ENCODE results near the gene SLC2A13. TPM values are rescaled to one million over a fixed set of nuclear protein-coding genes. Genes with fewer than 3 reads are reported as not detected.
"Not testable (repeated sequence)": the region's sequence is repeated elsewhere in the genome, so short reads cannot be mapped to it uniquely, and the experiment has no call there.

The SLC2A13 gene
- total RNA-seq, 2 experiments from 2014 or later = 2.0 to 2.1 TPM

DNA sequence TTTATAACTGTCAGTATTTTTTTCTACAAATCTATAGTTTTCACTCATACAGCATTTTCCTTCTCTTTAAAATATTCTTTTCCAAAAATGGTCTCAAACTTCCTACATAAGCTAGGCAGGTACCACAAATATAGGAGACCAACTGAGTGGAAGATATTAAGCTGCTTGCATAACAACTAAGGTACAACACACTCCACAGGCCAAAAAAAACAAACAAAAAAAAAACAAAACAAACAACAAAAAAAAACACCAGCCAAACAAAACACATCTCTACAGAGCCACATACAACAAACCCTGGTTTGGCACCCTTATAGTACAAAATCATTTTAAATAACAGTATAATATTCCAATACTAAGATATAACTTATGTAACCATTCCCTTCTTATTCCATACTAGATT, 50.1 kb downstream of the SLC2A13 start:
- H3K9me3 Mint-ChIP-seq = no peaks in the 10 kb centered on the region
- DNase-seq = no peak
- H3K27ac Mint-ChIP-seq = no peak overlapping the region
- intact Hi-C loops (cut with micrococcal nuclease) = no loop called here
- H3K4me3 Mint-ChIP-seq = no peak overlapping the region
- CTCF ChIA-PET = no interaction called here
- no peaks in the 10 kb centered on the region for H3K36me3 Mint-ChIP-seq (ENCODE audit: low read depth)
- H3K27me3 Mint-ChIP-seq (ENCODE audit: low read depth) = no peaks in the 10 kb centered on the region
- no peaks in the 10 kb centered on the region for H3K4me1 Mint-ChIP-seq (ENCODE audit: low read depth)

DNA sequence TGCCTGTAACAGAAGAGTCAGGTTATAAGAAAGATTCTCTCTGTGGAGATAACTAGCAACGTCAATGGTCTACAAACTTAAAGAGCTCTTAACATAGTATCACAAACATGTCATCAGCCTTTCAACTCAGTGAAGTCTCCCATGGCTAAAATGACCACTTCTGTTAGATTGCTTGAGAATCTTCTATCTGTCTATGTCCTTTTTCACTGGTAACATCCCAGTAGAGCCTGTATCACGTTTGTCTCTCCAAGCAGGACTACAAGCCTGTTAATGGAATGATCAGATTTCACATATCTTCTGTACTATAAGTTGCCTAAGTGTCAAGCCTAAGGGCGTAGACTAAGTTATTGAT, 50.7 kb downstream of the SLC2A13 start:
- Mint-ChIP-seq H3K27me3 (ENCODE audit: low read depth) (no peaks in the 10 kb centered on the region), H3K4me3 (no peak overlapping the region), H3K4me1 (ENCODE audit: low read depth) (no peaks in the 10 kb centered on the region), H3K9me3 (no peaks in the 10 kb centered on the region), H3K36me3 (ENCODE audit: low read depth) (no peaks in the 10 kb centered on the region), H3K27ac (no peak overlapping the region)
- intact Hi-C loops (cut with micrococcal nuclease) = no loop called here
- CTCF ChIA-PET = no interaction called here
- no peak for DNase-seq

DNA sequence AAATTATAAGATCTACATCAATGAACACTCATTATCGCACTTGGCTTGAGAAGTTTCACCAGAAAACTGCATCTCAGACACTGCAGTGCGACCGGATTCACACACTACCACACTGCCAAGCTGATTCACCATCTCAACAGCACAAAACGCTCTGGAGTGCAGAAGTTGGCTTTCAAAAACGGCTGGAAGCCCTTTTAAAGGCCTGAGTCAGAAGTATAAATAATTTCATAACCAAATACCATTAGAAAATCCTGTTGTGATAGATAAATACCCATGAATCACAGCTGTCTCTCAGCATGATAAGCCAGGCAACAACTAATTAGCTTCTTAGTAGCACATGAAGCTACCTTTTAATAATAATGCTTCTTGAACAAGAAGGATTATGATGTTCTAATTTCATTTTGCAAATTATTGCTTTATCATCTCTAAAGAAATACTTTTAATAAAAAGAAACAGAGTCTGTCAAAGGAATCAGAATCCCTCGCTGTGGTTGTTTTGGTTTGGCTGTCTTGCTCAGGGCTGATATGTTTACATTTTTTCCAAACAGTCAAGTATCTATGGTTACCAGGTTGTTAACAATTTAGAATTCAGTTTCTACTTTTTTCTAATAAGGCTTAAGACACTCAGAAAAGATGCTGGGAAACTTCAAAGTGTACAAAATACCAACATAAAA, 51.2 kb downstream of the SLC2A13 start:
- Mint-ChIP-seq H3K9me3 (no peaks in the 10 kb centered on the region), H3K4me1 (ENCODE audit: low read depth) (no peaks in the 10 kb centered on the region), H3K36me3 (ENCODE audit: low read depth) (no peaks in the 10 kb centered on the region), H3K4me3 (no peak overlapping the region), H3K27me3 (ENCODE audit: low read depth) (no peaks in the 10 kb centered on the region), H3K27ac (no peak overlapping the region)
- CTCF ChIA-PET = interaction anchor here (0.8 kb wide), 1 partner anchor 42 kb away, joined by 3 read pairs; no protein-coding TSS in a partner anchor
- intact Hi-C loops (cut with micrococcal nuclease) = no loop called here
- DNase-seq = no peak

DNA sequence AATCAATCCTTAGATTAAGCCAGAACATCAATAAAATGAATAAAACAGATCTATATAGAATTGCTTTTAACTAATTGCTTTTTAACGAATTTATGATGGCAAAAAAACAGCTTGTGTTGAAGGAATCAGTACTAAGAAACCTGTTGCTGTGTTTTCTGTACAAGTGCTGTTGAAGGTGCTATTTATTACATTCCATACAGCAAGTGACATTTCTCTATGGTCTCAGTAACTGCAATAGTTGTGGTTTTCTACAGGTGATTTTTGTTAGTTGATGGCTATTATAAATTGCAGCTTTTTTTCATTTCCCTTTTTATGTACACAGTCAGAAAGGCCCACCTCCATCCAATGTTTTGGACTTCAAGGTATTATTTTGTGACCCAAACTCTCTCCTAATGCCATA, 56.6 kb downstream of the SLC2A13 start:
- intact Hi-C loops (cut with micrococcal nuclease) = no loop called here
- no peak overlapping the region for H3K27ac Mint-ChIP-seq
- no peak overlapping the region for H3K4me3 Mint-ChIP-seq
- CTCF ChIA-PET = no interaction called here
- no peaks in the 10 kb centered on the region for H3K4me1 Mint-ChIP-seq (ENCODE audit: low read depth)
- no peak for DNase-seq
- H3K9me3 Mint-ChIP-seq = no peaks in the 10 kb centered on the region
- H3K27me3 Mint-ChIP-seq (ENCODE audit: low read depth) = no peaks in the 10 kb centered on the region
- no peaks in the 10 kb centered on the region for H3K36me3 Mint-ChIP-seq (ENCODE audit: low read depth)

DNA sequence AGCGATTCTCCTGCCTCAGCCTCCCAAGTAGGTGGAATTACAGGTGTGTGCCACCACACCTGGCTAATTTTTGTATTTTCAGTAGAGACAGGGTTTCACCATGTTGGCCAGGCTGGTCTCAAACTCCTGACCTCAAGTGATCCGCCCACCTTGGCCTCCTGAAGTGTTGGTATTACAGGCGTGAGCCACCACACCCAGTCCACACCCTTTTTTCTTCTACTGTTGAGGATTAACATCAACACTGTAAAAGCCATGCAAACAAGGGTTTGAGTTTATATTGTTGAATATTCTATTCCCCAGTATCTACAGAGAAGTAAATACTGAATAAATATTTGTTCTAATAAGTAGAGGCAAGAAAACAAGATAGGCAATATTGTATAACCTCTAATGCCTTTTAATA, 58.9 kb downstream of the SLC2A13 start:
- H3K27ac Mint-ChIP-seq; H3K9me3 Mint-ChIP-seq; intact Hi-C loops (cut with micrococcal nuclease); H3K4me1 Mint-ChIP-seq (ENCODE audit: low read depth); DNase-seq; H3K27me3 Mint-ChIP-seq (ENCODE audit: low read depth); CTCF ChIA-PET; H3K4me3 Mint-ChIP-seq; H3K36me3 Mint-ChIP-seq (ENCODE audit: low read depth): not testable (repeated sequence)

DNA sequence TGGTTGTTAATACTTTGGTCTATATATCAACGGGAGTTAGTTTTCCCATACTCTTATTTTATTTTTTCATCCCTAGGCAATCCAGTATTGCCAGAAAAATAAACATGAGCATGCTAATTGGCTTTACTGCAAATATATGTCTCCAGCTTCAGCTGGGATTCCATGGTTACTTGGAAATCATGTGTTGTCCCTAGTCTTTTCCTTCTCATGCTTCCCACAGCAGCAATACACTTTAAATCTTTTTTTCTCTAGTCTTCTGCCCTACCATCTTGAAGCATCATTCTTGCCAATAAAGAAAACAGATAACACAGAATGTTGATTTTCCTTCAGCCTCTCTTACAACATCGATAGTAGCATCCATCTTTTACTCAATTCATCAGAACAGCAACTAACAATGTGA, 60.2 kb downstream of the SLC2A13 start:
- Mint-ChIP-seq H3K4me1 (ENCODE audit: low read depth) (no peaks in the 10 kb centered on the region), H3K27ac (no peak overlapping the region), H3K36me3 (ENCODE audit: low read depth) (no peaks in the 10 kb centered on the region), H3K9me3 (no peaks in the 10 kb centered on the region), H3K4me3 (no peak overlapping the region), H3K27me3 (ENCODE audit: low read depth) (no peaks in the 10 kb centered on the region)
- no peak for DNase-seq
- intact Hi-C loops (cut with micrococcal nuclease) = no loop called here
- CTCF ChIA-PET = no interaction called here

DNA sequence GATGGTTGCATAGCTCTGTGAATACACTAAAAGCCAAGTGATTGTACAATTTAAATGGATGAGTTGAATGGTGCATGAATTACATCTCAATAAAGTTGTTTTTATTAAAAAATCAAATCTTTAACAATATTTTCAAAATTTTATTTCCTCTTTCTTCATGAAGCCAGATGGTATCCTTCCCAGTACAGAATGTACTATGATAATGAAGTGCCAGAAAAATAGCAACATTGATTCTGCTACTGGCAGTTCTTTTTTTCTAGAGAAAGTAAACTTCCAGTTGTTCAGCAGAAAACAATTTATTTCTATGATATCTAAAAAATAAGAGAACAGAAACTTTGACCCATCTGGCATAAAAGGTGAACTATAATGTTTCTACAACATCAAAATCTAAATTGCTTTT, 61.5 kb downstream of the SLC2A13 start:
- intact Hi-C loops (cut with micrococcal nuclease) = no loop called here
- CTCF ChIA-PET = no interaction called here
- no peaks in the 10 kb centered on the region for H3K9me3 Mint-ChIP-seq
- DNase-seq = no peak
- no peaks in the 10 kb centered on the region for H3K36me3 Mint-ChIP-seq (ENCODE audit: low read depth)
- H3K27me3 Mint-ChIP-seq (ENCODE audit: low read depth) = no peaks in the 10 kb centered on the region
- H3K4me3 Mint-ChIP-seq = no peak overlapping the region
- no peaks in the 10 kb centered on the region for H3K4me1 Mint-ChIP-seq (ENCODE audit: low read depth)
- H3K27ac Mint-ChIP-seq = no peak overlapping the region

DNA sequence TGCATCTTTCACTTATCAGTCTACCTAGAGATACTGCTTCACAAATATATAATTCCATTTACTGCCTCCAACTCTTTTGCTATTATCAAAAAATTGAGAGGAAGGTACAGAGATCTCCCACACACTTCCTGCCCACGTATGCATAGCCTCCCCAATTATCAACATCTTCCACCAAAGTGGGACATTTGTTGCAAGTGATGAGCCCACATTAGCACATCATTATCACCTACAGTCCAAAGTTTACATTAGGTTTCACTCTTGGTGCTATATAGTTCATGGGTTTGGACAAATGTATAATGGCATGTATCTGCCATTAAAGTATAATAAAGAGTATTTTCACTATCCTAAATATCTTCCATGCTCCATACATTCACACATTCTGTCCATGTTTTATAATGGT, 66.3 kb downstream of the SLC2A13 start:
- no peaks in the 10 kb centered on the region for H3K36me3 Mint-ChIP-seq (ENCODE audit: low read depth)

DNA sequence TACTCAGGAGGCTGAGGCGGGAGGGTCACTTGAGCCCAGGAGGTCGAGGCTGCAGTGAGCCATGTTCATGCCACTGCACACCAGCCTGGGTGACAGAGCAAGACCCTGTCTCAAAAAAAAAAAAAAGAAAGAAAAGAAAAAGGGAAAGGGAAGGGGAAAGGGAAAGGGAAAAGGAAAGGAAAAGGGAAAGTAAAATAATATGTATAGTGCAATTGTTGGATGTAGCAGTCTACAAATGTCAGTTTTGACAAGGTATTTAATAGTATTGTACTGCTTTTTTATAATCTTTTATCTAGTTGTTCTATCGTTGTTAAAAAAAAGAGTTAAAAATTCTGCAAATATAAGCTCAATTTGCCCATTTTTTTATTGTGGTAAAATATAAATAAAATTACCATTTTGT, 67.3 kb downstream of the SLC2A13 start:
- no peaks in the 10 kb centered on the region for H3K27me3 Mint-ChIP-seq (ENCODE audit: low read depth)

More for the DNA sequence above, 66.3 kb downstream of the SLC2A13 start:
- CTCF ChIA-PET = interaction anchor here (0.5 kb wide), 1 partner anchor 63 kb away, joined by 3 read pairs; no protein-coding TSS in a partner anchor
- no peak for DNase-seq
- no peaks in the 10 kb centered on the region for H3K9me3 Mint-ChIP-seq
- H3K27ac Mint-ChIP-seq = no peak overlapping the region
- no peak overlapping the region for H3K4me3 Mint-ChIP-seq
- H3K4me1 Mint-ChIP-seq (ENCODE audit: low read depth) = no peaks in the 10 kb centered on the region
- intact Hi-C loops (cut with micrococcal nuclease) = no loop called here
- H3K27me3 Mint-ChIP-seq (ENCODE audit: low read depth) = no peaks in the 10 kb centered on the region

DNA sequence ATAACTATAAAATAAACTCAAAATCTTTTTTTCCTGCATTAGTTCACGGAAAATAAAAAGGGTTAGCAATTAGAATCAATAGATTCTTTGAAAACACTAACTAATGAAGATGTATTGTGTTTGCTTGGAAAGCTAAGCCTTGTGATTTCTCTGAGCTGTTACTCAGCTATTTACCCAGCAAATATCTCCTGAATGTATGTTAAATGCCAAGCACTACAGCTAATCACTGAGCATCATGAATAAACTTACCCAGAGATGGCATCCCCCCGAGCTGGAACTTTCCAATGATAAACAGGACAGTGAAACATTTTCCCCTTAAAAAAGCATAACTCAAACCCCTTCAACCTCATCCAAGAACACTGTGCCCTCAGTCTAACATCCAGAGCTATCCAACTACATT, 71.2 kb downstream of the SLC2A13 start:
- Mint-ChIP-seq H3K36me3 (ENCODE audit: low read depth) (no peaks in the 10 kb centered on the region), H3K4me3 (no peak overlapping the region), H3K27me3 (ENCODE audit: low read depth) (no peaks in the 10 kb centered on the region), H3K4me1 (ENCODE audit: low read depth) (no peaks in the 10 kb centered on the region), H3K27ac (no peak overlapping the region), H3K9me3 (no peaks in the 10 kb centered on the region)
- no peak for DNase-seq
- CTCF ChIA-PET = interaction anchor here (1.3 kb wide), 1 partner anchor 24 kb away, joined by 3 read pairs; no protein-coding TSS in a partner anchor
- intact Hi-C loops (cut with micrococcal nuclease) = no loop called here

More for the DNA sequence above, 67.3 kb downstream of the SLC2A13 start:
- H3K4me3 Mint-ChIP-seq = no peak overlapping the region
- no peaks in the 10 kb centered on the region for H3K36me3 Mint-ChIP-seq (ENCODE audit: low read depth)
- H3K4me1 Mint-ChIP-seq (ENCODE audit: low read depth) = no peaks in the 10 kb centered on the region
- intact Hi-C loops (cut with micrococcal nuclease) = no loop called here
- no peak overlapping the region for H3K27ac Mint-ChIP-seq
- DNase-seq = no peak
- no peaks in the 10 kb centered on the region for H3K9me3 Mint-ChIP-seq
- CTCF ChIA-PET = interaction anchor here (0.6 to 0.7 kb wide), 2 partner anchors 28 to 305 kb away, joined by 3 read pairs; no protein-coding TSS in a partner anchor

DNA sequence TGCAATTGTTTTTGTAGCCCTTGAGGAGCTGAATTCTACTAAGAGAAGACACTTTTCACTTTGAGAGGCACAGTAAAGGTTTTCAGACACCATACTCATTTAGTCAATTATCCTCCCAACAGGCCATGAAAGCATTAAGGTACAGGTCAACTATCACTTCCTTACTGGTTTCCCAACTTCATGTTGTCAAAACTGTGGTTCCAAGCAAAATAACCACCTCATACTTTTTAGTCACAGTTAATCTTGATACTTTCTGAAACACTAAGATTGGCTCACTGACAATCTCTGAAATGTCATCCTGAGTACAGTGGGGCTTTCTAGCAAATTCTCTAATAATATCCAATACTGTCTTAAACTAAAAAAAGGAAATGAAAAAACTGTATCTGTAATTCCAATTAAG, 71.7 kb downstream of the SLC2A13 start:
- H3K4me1 Mint-ChIP-seq (ENCODE audit: low read depth) = no peaks in the 10 kb centered on the region

DNA sequence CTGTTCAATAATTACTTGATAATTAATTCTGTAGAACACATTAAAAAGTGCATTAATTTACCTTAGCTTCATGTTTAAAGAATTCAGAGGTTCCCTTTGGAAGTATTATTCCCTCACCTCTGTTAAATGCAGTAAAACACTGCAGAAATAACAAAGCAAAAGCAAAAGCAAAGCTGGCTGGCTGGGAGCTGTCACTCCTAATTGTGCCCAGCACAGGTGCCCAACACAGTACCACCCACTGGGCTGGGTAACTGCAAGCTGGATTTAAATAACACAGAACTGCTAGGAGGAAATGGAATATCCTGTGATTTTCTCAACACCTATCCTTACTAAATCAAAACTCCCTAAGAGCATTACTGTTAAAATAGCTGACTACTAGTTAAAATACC, 72.6 kb downstream of the SLC2A13 start:
- no peaks in the 10 kb centered on the region for H3K9me3 Mint-ChIP-seq
- no peak overlapping the region for H3K27ac Mint-ChIP-seq
- intact Hi-C loops (cut with micrococcal nuclease) = no loop called here
- CTCF ChIA-PET = no interaction called here
- no peak for DNase-seq
- no peaks in the 10 kb centered on the region for H3K36me3 Mint-ChIP-seq (ENCODE audit: low read depth)
- H3K4me1 Mint-ChIP-seq (ENCODE audit: low read depth) = no peaks in the 10 kb centered on the region
- H3K4me3 Mint-ChIP-seq = no peak overlapping the region
- no peaks in the 10 kb centered on the region for H3K27me3 Mint-ChIP-seq (ENCODE audit: low read depth)

More for the DNA sequence above, 71.7 kb downstream of the SLC2A13 start:
- H3K36me3 Mint-ChIP-seq (ENCODE audit: low read depth) = no peaks in the 10 kb centered on the region
- CTCF ChIA-PET = interaction anchor here (1.3 kb wide), 1 partner anchor 23 kb away, joined by 3 read pairs; no protein-coding TSS in a partner anchor
- H3K27ac Mint-ChIP-seq = no peak overlapping the region
- intact Hi-C loops (cut with micrococcal nuclease) = no loop called here
- no peaks in the 10 kb centered on the region for H3K9me3 Mint-ChIP-seq
- no peak for DNase-seq
- H3K4me3 Mint-ChIP-seq = no peak overlapping the region
- no peaks in the 10 kb centered on the region for H3K27me3 Mint-ChIP-seq (ENCODE audit: low read depth)

DNA sequence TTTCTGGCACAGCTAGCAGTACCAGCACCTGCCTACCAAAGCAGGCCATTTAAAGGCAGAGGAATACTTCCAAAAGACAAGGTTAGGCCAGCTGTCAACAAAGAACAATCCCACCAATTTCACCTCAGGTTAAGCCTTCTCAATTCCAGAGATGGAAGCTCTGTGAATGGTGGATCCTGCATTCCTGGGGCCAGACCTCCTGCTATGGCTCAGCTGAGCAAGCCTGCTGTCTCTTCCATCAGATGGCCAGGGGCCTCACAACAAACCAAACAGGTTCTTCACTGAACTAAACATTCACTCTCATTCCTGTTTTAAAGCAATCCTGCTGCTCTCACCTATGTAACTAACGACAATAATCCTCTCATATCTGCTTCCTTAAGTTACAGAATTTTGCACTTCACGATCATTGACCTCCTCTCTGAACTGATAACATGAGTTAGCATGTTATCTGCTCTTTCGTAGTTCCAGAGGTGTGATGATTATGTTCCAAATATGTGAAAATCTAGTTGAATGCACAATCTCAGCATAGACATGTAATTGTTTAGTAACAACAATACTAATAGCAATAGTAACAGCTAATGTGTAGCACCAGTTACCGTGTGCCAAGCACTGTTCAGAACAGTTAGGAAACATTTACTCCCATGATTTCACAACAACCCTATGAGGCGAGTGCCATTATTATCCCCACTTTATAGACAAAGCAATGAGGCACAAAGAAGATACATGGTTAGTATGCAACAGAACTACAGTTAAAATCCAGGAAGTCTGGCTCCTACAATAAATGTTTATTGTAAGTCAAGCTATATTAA, 73.2 kb downstream of the SLC2A13 start:
- intact Hi-C loops (cut with micrococcal nuclease) = no loop called here
- no peak for DNase-seq
- Mint-ChIP-seq H3K9me3 (no peaks in the 10 kb centered on the region), H3K4me3 (no peak overlapping the region), H3K27ac (no peak overlapping the region), H3K4me1 (ENCODE audit: low read depth) (no peaks in the 10 kb centered on the region), H3K27me3 (ENCODE audit: low read depth) (no peaks in the 10 kb centered on the region), H3K36me3 (ENCODE audit: low read depth) (no peaks in the 10 kb centered on the region)
- CTCF ChIA-PET = no interaction called here
